Right hindlimb (tissue), 1 donor: ENCODE data around the gene DDX1.
"Not testable (repeated sequence)": the region's sequence is repeated elsewhere in the genome, so short reads cannot be mapped to it uniquely, and the experiment has no call there.

Experiments used
- DNase-seq: peaks from one replicate; pipeline ENCODE4 v3.0.0-alpha.2; 2018

The DDX1 gene

DNA sequence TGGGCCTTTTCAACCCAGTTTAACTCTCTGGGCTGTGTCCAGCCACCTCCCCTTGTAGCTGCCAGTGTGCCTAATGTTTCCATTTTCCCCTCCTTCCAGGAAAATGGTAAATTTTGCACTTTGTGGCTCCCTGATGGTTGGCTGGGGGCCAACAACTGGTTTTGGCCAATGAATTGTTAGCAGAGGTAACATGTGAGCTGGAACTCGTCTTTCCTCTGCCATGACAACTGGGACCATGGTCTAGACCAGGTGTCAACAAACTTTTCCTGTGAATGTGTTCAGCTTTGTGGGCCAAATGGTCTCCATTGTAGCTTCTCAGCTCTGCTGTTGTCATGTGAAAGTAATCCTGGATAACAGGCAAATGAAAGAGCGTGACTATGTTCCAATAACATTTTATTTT, 87.2 kb downstream of the DDX1 start:
- no peak for DNase-seq

DNA sequence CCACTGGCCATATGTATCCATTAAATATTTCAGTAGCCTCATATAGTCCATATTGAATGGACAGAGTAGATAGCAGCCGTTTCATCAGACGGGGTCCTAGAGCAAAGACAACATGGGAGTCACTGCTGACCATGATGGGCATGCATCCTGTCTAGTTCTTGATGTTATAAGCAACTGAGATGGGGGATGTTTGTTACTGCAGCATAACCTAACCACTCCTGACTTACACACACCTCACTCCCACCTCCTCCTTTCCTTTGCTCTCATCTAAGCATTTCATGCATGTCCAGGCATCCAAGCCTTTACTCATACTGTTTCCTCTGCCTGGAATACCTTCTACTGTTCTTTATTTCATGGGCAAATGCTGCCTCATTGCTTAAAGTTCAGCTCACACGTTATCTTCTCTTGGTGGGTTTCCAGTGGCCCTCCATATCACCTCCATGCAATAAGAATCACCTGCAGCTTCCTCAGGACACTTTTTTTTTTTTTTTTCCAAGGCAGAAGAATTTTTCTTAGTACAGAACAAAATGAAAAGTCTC, 87.8 kb downstream of the DDX1 start:
- DNase-seq: no peak

DNA sequence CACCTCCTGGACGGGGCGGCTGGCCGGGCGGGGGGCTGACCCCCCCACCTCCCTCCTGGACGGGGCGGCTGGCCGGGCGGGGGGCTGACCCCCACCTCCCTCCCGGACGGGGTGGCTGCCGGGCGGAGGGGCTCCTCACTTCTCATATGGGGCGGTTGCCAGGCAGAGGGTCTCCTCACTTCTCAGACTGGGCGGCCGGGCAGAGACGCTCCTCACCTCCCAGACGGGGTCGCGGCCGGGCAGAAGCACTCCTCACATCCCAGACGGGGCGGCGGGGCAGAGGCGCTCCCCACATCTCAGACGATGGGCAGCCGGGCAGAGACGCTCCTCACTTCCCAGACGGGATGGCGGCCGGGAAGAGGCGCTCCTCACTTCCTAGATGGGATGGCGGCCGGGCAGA, 88.5 kb downstream of the DDX1 start:
- not testable (repeated sequence) for DNase-seq
